Measurements from ENCODE around the gene ARAP1.

DNA sequence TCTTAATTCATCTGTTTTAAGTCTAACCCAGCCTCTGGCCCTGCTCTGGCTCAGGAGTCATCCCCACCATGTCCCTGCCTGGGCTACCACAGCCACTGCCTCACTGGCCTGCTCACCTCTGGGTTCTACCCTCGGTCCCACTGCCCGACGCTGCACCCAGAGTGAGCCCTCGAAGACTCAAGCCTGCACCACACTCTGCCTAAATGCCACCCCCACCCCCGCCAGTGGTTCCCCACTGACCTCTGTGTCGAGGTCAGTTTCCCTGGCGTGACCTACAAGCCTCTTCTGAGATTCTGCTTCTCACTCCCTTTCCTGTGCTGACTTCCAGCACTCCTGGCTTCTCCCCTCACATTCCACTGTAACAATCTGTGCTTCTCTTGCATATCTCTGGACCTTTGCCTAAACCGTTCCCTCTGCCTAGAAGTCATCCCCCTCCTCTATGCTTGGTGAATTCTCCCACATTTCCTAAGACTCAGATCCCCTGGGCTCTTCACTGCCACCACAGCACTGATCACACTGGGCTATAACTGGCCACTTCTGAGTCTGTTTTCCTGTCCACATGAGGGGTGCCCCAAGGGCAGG, 65.5 kb downstream of the ARAP1 start:
- TF ChIP-seq POLR2A (IDR thresholded peaks at IDR 0.05; ENCODE audit: low read depth, low read length), result no peak
- no peak for TF ChIP-seq TAF1 (IDR thresholded peaks at IDR 0.05; ENCODE audit: low read depth, low read length)
- TF ChIP-seq POLR2AphosphoS5 (IDR thresholded peaks at IDR 0.05; ENCODE audit: low read depth, low read length), result no peak
